Measurements from ENCODE around the gene DIO3.

DNA sequence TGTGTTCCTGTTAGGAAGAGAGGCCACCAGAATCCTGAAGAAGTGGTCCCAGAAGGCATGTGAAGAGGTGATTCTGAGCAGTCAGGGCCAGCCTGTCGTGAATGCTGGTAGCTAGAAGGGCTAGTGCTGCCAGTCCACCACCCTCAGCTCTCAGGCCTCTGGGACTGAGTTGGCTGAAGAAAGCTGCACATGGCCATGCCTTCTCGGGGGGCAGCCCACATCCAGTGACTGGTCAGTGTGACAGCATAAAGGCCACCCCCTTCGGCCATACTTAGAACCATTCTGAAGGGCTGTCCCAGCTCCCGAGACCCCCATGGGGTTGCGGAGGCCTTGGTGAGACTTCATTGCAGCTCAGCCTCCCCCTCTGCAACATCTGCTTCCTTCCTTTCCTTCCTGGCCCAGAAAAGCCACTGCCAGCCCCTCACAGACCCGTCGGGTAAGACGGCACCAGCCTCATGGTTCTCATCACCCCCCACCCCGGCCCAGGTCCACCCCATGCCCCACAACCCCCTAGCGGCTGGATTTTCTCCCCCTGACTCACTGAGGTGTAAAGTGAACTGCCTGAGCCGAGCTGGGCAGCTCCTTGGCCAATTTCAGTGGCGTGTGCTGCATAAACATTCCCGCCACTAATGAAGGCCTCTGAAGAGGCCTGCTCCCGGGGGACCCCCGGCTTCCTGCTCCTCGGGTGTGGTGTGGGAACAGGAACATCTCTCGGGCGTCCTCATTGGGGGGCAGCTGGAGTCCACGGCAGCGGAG, 49.5 kb upstream of the DIO3 start:
- TF ChIP-seq, protein P1, sequence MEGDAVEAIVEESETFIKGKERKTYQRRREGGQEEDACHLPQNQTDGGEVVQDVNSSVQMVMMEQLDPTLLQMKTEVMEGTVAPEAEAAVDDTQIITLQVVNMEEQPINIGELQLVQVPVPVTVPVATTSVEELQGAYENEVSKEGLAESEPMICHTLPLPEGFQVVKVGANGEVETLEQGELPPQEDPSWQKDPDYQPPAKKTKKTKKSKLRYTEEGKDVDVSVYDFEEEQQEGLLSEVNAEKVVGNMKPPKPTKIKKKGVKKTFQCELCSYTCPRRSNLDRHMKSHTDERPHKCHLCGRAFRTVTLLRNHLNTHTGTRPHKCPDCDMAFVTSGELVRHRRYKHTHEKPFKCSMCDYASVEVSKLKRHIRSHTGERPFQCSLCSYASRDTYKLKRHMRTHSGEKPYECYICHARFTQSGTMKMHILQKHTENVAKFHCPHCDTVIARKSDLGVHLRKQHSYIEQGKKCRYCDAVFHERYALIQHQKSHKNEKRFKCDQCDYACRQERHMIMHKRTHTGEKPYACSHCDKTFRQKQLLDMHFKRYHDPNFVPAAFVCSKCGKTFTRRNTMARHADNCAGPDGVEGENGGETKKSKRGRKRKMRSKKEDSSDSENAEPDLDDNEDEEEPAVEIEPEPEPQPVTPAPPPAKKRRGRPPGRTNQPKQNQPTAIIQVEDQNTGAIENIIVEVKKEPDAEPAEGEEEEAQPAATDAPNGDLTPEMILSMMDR (IDR thresholded peaks at IDR 0.05; ENCODE audit: poor library complexity): no peak
- TF ChIP-seq EZH2phosphoT487 (IDR thresholded peaks at IDR 0.05; ENCODE audit: low read depth, severe bottlenecking, unreplicated experiment): no peak
